Heart right ventricle (tissue), 16 donors: ENCODE results near the gene CDKL1. TPM values are rescaled to one million over a fixed set of nuclear protein-coding genes. Genes with fewer than 3 reads are reported as not detected.
"Not testable (repeated sequence)": the region's sequence is repeated elsewhere in the genome, so short reads cannot be mapped to it uniquely, and the experiment has no call there.

ENCODE experiments used
- ATAC-seq, 8 donors: fragments of 200-7000 bp; cut with Tn5 transposase; one replicate each; pipeline ENCODE4 v1.9.1; 2020; ENCODE audit warnings: mild to moderate bottlenecking in 8 of 8, moderate library complexity in 8 of 8, moderate number of reproducible peaks in 1 of 8
- DNase-seq, 2 donors: peaks; one replicate each; pipeline ENCODE4 v3.0.0-alpha.2; 2020
- H3K27ac ChIP-seq, 10 donors: fragments of 200-600 bp; sonication (generic) in 2 of 10; one replicate each; pipeline versions ENCODE4 v1.5.0 to v1.8.0; 2020 to 2022; ENCODE audit warnings: mild to moderate bottlenecking in 3 of 10
- H3K27me3 ChIP-seq, 7 donors: fragments of 200-600 bp; one replicate each; pipeline ENCODE4 v1.8.0; 2021 to 2022; ENCODE audit warnings: mild to moderate bottlenecking in 2 of 7
- H3K36me3 ChIP-seq, 9 donors: fragments of 200-600 bp; sonication (generic) in 1 of 9; one replicate each; pipeline versions ENCODE4 v1.5.0 to v1.8.0; 2020 to 2022; ENCODE audit warnings: mild to moderate bottlenecking in 2 of 9
- H3K4me1 ChIP-seq, 9 donors: fragments of 200-600 bp; sonication (generic) in 1 of 9; one replicate each; pipeline versions ENCODE4 v1.5.0 to v1.8.0; 2020 to 2022; ENCODE audit warnings: mild to moderate bottlenecking in 4 of 9
- H3K4me3 ChIP-seq, 10 donors: fragments of 200-600 bp; sonication (generic) in 2 of 10; one replicate each; pipeline versions ENCODE4 v1.5.0 to v1.8.0; 2020 to 2022; ENCODE audit warnings: mild to moderate bottlenecking in 7 of 10, moderate library complexity in 2 of 10
- H3K9me3 ChIP-seq, 11 donors: fragments of 200-600 bp in 10 of 11; sonication (generic) in 2 of 11; one replicate each; pipeline versions ENCODE4 v1.5.0 to v1.8.0; 2013 to 2022; ENCODE audit warnings: mild to moderate bottlenecking in 2 of 11, control low read depth in 1 of 11, moderate library complexity in 1 of 11
- WGBS, 2 donors: extraction: QIAGEN DNeasy Blood & Tissue Kit; methylation state at CpG; one replicate each; pipeline ENCODE4 v1.1.7; 2013; ENCODE audit warnings: inconsistent platforms in 1 of 2; 5-methylcytosine and 5-hydroxymethylcytosine counted together
- intact Hi-C, 10 donors: fragments of 100-400 bp; cut with DNase I; formaldehyde crosslinking; loops; one replicate each; pipeline versions ENCODE4 v1.11.1 to v1.14.2; 2022
- polyA plus RNA-seq, 2 donors: library from polyadenylated mRNA; stranded (reverse); fragments of 200-250 nt; gene quantifications; one replicate each; pipeline ENCODE4 v1.2.3, GENCODE V29; 2013
- total RNA-seq, 10 donors: library from RNA; stranded (reverse); fragmentation: NEBNext Ultra II Directional in 3 of 10; extraction: Animal tissue kit (Norgen Biotek cat#: 25700) in 3 of 10; gene quantifications; one replicate each; pipeline versions ENCODE4 v1.2.1 to v1.2.4, GENCODE V29; 2021 to 2023
- TF ChIP-seq, protein P1 (sequence below), 9 donors: fragments of 200-600 bp; sonication (generic) in 2 of 9; IDR thresholded peaks; one replicate each; pipeline versions ENCODE4 v1.5.0 to v1.8.0; 2021 to 2022; ENCODE audit warnings: antibody characterized with exemption in 9 of 9, mild to moderate bottlenecking in 5 of 9, moderate library complexity in 1 of 9
- donor health status: Arrhythmogenic right ventricular cardiomyopathy.
- donor health status: ischemic (EF 13 %, LVEDD 7.1; RV severe dilation, severe dysfunction).
- donor health status: healthy with polysubstance abuse.
- donor health status: DM: no; HTN: yes; CAD: no.
- donor health status: DM: no; HTN: no; CAD: no.
- donor health status: ischemic (EF 25% LVEDD 6.9; RV normal size, moderate dysfunction).
- donor health status: ischemic (EF 25% LVEDD 5.7; RV mildly dilated, moderate dysfunction).
- donor health status: healthy.
- donor health status: DM: yes; HTN: yes; CAD: no.
- donor health status: Ischemic cardiomyopathy.
- donor health status: ischemic (EF 35%, LVEDD 5.7; RV mildly dilated, moderate dysfunction).
- donor health status: nonischemic (EF 11% LVEDD 7.7; RV severe dilation, severe dysfunction).
- donor health status: DM: yes; HTN: yes; CAD: no.
- donor health status: PGD.
- donor health status: ischemic (EF 29% LVEDD 5.4; RV normal size, mild dysfunction).
- donor health status: nonischemic (EF 23%, LVEDD 6.1; RV moderate dilation, normal function).

CDKL1 gene
- total and polyA plus RNA-seq, 12 donors, result 0.71 to 6.0 (median 2.1) TPM

DNA sequence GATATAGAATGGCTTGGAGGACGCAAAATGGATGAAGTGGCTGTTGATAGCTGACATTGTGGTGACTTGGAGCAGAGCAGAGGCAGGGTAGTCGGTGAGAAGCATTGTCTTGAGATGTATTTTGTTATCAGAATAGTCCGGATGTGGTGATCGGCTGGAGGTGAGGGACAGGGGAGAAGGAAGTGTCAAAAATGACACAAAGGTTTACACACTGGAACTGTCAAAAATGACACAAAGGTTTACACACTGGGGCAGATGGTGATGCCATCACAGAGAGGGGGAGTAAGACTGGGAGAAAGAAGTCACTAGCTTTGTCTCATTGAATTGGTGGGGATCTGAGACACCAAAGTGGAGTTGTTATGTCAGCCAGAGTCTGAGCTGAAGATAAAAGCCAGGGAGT lies 30.1 kb downstream of the CDKL1 start:
- intact Hi-C loops, result no loop called here
- Histone ChIP-seq H3K4me1 (peaks cover 0 to 32% (median 13%) of the 10 kb centered on the region in 9 donors), H3K27ac (peak overlapping the region in 1 of 10 donors; percentile 55), H3K36me3 (no peaks in the 10 kb centered on the region), H3K9me3 (no peaks in the 10 kb centered on the region), H3K4me3 (no peak overlapping the region), H3K27me3 (no peaks in the 10 kb centered on the region)
- TF ChIP-seq, protein P1, sequence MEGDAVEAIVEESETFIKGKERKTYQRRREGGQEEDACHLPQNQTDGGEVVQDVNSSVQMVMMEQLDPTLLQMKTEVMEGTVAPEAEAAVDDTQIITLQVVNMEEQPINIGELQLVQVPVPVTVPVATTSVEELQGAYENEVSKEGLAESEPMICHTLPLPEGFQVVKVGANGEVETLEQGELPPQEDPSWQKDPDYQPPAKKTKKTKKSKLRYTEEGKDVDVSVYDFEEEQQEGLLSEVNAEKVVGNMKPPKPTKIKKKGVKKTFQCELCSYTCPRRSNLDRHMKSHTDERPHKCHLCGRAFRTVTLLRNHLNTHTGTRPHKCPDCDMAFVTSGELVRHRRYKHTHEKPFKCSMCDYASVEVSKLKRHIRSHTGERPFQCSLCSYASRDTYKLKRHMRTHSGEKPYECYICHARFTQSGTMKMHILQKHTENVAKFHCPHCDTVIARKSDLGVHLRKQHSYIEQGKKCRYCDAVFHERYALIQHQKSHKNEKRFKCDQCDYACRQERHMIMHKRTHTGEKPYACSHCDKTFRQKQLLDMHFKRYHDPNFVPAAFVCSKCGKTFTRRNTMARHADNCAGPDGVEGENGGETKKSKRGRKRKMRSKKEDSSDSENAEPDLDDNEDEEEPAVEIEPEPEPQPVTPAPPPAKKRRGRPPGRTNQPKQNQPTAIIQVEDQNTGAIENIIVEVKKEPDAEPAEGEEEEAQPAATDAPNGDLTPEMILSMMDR (IDR thresholded peaks at IDR 0.05), result no peak
- no peak for DNase-seq
- no peak for ATAC-seq
- WGBS, 2 donors, result 57 to 74% methylated on average over 4 of the region's 4 CpGs

DNA sequence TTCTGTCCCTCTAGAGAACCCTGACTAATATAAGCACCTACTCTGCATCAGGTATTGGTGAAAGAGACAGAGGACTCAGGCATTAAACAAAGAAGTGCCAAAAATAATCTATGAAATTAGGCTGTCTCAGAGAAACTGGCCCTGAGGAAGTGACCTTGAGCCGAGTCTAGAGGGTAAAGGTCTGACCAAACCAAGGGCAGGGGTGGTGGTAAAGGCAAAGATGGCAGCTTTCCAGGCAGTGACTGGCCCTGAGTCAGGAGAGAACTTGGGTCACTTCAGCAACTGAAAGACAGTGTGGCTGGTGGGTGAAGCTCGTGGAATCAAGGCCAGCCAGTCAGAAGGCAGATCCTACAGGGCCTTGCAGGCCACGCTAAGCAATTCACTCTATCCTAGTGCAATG lies 30.6 kb downstream of the CDKL1 start:
- WGBS, 2 donors, result 64 to 66% methylated on average over 3 of the region's 3 CpGs
- Histone ChIP-seq H3K27ac (peak overlapping the region in 1 of 10 donors; percentile 55), H3K4me1 (peaks cover 0 to 32% (median 13%) of the 10 kb centered on the region in 9 donors), H3K9me3 (no peaks in the 10 kb centered on the region), H3K27me3 (no peaks in the 10 kb centered on the region), H3K4me3 (no peak overlapping the region), H3K36me3 (no peaks in the 10 kb centered on the region)
- DNase-seq, result no peak
- TF ChIP-seq, protein P1 (IDR thresholded peaks at IDR 0.05), result no peak
- intact Hi-C loops, result no loop called here
- ATAC-seq, result peak in 1 of 8 donors; percentile 30

DNA sequence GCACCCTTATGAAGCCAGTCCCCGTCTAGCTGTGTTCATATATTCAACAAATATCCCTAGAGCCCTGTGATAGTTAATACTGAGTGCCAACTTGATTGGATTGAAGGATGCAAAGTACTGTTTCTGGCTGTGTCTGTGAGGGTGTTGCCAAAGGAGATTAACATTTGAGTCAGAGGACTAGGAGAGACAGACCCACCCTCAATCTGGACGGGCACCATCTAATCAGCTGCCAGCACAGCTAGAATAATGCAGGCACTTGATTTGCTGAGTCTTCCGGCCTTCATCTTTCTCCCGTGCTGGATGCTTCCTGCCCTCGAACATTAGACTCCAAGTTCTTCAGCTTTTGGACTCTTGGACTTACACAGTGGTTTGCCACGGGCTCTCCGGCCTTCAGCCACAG lies 31.1 kb downstream of the CDKL1 start:
- DNase-seq, intact Hi-C loops, ATAC-seq, H3K4me3 ChIP-seq, H3K27me3 ChIP-seq, H3K36me3 ChIP-seq, H3K9me3 ChIP-seq: not testable (repeated sequence)
- H3K4me1 ChIP-seq, result peaks cover 0 to 32% (median 13%) of the 10 kb centered on the region in 9 donors
- WGBS, 2 donors, result 87 to 88% methylated on average over 7 of the region's 7 CpGs
- H3K27ac ChIP-seq, result peak overlapping the region in 1 of 10 donors; percentile 34

DNA sequence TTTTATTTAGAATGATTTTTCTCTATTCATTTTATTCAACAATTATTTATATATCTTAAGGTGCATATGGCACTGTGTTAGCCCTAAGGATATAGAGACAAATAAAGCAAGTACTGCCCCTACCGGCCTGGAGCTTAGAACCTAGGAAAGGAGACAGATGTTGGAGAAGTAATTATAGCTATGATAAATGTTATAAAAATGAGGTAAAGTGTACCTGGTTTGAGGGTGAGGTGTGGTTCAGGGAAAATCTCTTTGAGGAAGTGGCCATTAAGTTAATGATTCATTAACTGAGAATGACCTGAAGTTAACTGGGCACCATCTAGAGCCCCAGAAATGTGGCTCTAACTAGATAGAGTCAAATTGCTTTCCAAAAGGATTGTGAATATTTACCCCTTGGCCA lies 31.9 kb downstream of the CDKL1 start:
- WGBS, 2 donors, result 97 to 98% methylated on average over 1 of the region's 1 CpG
- intact Hi-C loops, result no loop called here

DNA sequence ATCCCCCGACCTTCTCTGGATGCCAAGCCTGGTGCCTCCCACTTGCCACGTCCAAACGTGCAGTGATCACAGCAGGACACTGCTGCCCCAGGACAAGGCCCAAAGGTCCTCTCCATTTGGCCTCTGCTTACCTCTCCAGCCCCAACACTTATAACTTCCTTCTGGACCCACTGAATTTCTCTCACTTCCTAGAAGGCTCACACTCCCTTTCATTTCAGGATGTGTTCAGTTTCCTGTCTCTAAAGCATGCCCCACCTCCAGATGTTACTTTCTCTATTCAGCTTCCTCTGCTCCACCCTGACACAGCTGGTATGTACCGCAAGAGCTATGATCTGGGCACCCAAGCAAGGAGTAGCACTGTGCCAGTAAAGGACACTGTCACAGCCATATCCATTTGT lies 33.0 kb downstream of the CDKL1 start:
- Histone ChIP-seq H3K27ac (peak overlapping the region; percentile 3 to 89 (median 67)), H3K36me3 (peaks cover 0 to 4% (median 0%) of the 10 kb centered on the region in 9 donors), H3K27me3 (no peaks in the 10 kb centered on the region), H3K9me3 (no peaks in the 10 kb centered on the region), H3K4me1 (peaks cover 0 to 32% (median 13%) of the 10 kb centered on the region in 9 donors), H3K4me3 (peak overlapping the region in 6 of 10 donors; percentile 11 to 51 (median 34))
- TF ChIP-seq, protein P1 (IDR thresholded peaks at IDR 0.05), result no peak
- ATAC-seq (peak; percentile 73 to 89 (median 83)), DNase-seq (no peak)
- intact Hi-C loops, result no loop called here
- 26 to 42% methylated on average over 4 of the region's 4 CpGs for WGBS, 2 donors

More for the DNA sequence above, 31.9 kb downstream of the CDKL1 start:
- Histone ChIP-seq H3K36me3 (no peaks in the 10 kb centered on the region), H3K4me3 (no peak overlapping the region), H3K9me3 (no peaks in the 10 kb centered on the region), H3K27me3 (no peaks in the 10 kb centered on the region), H3K27ac (peak overlapping the region in 2 of 10 donors; percentile 3 to 89), H3K4me1 (peaks cover 0 to 32% (median 13%) of the 10 kb centered on the region in 9 donors)
- TF ChIP-seq, protein P1 (IDR thresholded peaks at IDR 0.05), result no peak
- no peak for ATAC-seq
- DNase-seq, result no peak
